ENCODE measurements around the gene ZNF283.

The ZNF283 gene

DNA sequence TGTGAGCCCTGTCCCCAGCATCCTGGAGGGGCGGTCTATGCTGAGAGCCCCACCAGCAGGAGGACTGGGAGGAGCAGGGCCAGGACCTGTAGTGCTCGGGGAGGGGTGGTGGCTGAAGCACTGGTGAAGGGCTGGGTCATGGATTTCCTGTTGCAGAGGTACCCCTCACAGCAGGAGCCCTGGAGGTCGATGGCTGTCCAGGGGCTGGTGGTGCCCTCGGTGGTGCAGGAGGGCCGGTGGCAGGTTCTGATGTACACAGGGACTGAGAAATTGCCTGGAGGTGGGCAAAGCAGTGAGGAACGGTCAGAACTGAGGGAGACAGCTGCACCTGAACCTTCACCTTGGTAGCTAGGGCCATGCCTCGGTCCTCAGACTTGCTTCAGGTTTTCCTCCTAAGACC, 29.6 kb upstream of the ZNF283 start:
- no peaks in the 10 kb centered on the region for H3K9me3 ChIP-seq (ENCODE audit: control insufficient read depth, insufficient read depth, low read length)
- H3K4me3 ChIP-seq (ENCODE audit: low read length) = no peak overlapping the region
- TF ChIP-seq EZH2phosphoT487 (IDR thresholded peaks at IDR 0.05; ENCODE audit: borderline replicate concordance, low read length) = no peak
- TF ChIP-seq, protein P1, sequence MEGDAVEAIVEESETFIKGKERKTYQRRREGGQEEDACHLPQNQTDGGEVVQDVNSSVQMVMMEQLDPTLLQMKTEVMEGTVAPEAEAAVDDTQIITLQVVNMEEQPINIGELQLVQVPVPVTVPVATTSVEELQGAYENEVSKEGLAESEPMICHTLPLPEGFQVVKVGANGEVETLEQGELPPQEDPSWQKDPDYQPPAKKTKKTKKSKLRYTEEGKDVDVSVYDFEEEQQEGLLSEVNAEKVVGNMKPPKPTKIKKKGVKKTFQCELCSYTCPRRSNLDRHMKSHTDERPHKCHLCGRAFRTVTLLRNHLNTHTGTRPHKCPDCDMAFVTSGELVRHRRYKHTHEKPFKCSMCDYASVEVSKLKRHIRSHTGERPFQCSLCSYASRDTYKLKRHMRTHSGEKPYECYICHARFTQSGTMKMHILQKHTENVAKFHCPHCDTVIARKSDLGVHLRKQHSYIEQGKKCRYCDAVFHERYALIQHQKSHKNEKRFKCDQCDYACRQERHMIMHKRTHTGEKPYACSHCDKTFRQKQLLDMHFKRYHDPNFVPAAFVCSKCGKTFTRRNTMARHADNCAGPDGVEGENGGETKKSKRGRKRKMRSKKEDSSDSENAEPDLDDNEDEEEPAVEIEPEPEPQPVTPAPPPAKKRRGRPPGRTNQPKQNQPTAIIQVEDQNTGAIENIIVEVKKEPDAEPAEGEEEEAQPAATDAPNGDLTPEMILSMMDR (IDR thresholded peaks at IDR 0.05; ENCODE audit: low read depth, low read length, poor library complexity, severe bottlenecking) = no peak
- H3F3A ChIP-seq (ENCODE audit: control insufficient read depth, insufficient read depth) = no peaks in the 10 kb centered on the region
- no peak overlapping the region for H3K27ac ChIP-seq (ENCODE audit: low read depth, low read length)
- no peak overlapping the region for H3K4me2 ChIP-seq (ENCODE audit: low read length)
- no peaks in the 10 kb centered on the region for H3K79me2 ChIP-seq (ENCODE audit: control insufficient read depth, low read length)
- H3K4me1 ChIP-seq (ENCODE audit: control insufficient read depth, low read length) = no peaks in the 10 kb centered on the region
- no peaks in the 10 kb centered on the region for H3K36me3 ChIP-seq (ENCODE audit: control insufficient read depth, low read length)
- no peaks in the 10 kb centered on the region for H3K9me2 ChIP-seq (replicated peaks; ENCODE audit: control insufficient read depth, low read length)
- H3K27me3 ChIP-seq (ENCODE audit: control insufficient read depth, low read length) = peaks cover 11% of the 10 kb centered on the region
- no peaks in the 10 kb centered on the region for H4K20me1 ChIP-seq (ENCODE audit: control insufficient read depth, insufficient read depth, low read depth, low read length)

DNA sequence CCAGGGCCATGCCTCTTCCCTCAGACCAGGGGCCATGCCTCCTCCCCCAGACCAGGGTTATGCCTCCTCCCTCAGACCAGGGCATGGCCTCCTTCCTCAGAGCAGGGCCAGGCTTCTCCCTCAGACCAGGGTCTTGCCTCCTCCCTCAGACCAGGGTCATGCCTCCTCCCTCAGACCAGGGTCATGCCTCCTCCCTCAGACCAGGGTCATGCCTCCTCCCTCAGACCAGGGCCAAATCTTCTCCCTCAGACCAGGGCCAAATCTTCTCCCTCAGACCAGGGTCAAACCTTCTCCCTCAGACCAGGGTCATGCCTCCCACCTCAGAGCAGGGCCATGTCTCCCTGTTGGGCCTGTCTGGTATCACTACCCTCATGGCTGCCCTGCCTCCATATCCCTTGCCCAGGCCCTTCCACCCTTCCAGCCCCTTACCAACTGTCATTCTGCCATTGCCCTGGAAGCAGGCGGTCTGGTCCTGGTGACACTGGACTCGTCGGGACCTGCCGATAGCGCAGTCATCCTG, 29.0 kb upstream of the ZNF283 start:
- Histone ChIP-seq H3K27me3 (ENCODE audit: control insufficient read depth, low read length) (peaks cover 11% of the 10 kb centered on the region), H3K4me2 (ENCODE audit: low read length) (no peak overlapping the region), H3K36me3 (ENCODE audit: control insufficient read depth, low read length) (no peaks in the 10 kb centered on the region), H3K4me1 (ENCODE audit: control insufficient read depth, low read length) (no peaks in the 10 kb centered on the region), H3K9me2 (replicated peaks; ENCODE audit: control insufficient read depth, low read length) (no peaks in the 10 kb centered on the region), H3K9me3 (ENCODE audit: control insufficient read depth, insufficient read depth, low read length) (no peaks in the 10 kb centered on the region), H3K79me2 (ENCODE audit: control insufficient read depth, low read length) (no peaks in the 10 kb centered on the region), H4K20me1 (ENCODE audit: control insufficient read depth, insufficient read depth, low read depth, low read length) (no peaks in the 10 kb centered on the region), H3K4me3 (ENCODE audit: low read length) (no peak overlapping the region), H3K27ac (ENCODE audit: low read depth, low read length) (no peak overlapping the region), H3F3A (ENCODE audit: control insufficient read depth, insufficient read depth) (no peaks in the 10 kb centered on the region)
- no peak for TF ChIP-seq EZH2phosphoT487 (IDR thresholded peaks at IDR 0.05; ENCODE audit: borderline replicate concordance, low read length)
- TF ChIP-seq, protein P1 (IDR thresholded peaks at IDR 0.05; ENCODE audit: low read depth, low read length, poor library complexity, severe bottlenecking) = no peak

DNA sequence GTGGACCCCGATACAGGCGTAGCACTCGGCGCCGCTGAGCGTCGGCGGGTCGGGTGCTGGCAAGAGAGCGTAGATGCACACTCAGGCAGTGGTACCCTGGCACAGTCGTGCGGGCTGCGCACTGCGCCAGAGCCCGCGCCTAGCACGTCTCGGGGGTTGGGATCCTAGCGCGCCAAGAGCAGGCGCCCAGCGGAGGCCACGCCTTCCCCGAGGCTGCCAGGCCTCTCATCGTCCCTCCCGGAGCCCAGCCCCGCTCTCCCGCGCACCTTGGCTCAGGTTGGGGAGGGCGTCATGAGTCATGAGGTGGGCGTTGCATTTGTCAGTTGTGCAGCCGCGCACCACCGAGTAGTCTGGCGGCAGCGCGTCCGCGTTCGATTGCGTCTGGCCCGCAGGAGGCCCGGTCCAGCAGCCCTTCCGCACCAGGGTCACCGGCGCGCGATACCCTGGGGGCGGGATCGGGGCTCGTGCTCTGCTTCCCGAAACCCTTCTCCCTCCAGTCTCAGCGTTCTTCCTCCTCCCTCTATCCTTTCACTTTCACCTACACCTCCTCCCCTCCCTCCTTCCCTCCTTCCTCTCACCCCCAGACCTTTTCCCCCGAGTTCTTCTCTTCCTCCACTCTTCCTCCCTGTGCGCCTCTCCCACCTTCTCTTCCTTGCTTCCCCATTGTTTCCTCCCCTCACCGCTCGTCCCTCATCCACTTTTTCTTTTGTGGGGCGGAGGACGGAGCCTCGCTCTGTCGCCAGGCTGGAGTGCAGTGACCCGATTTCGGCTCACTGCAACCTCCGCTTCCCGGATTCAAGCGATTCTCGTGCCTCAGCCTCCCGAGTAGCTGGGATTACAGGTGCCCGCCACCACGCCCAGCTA, 28.3 kb upstream of the ZNF283 start:
- Histone ChIP-seq H3K9me3 (ENCODE audit: control insufficient read depth, insufficient read depth, low read length) (no peaks in the 10 kb centered on the region), H3F3A (ENCODE audit: control insufficient read depth, insufficient read depth) (no peaks in the 10 kb centered on the region), H3K27ac (ENCODE audit: low read depth, low read length) (no peak overlapping the region), H3K79me2 (ENCODE audit: control insufficient read depth, low read length) (no peaks in the 10 kb centered on the region), H3K36me3 (ENCODE audit: control insufficient read depth, low read length) (no peaks in the 10 kb centered on the region), H3K4me3 (ENCODE audit: low read length) (no peak overlapping the region), H4K20me1 (ENCODE audit: control insufficient read depth, insufficient read depth, low read depth, low read length) (no peaks in the 10 kb centered on the region), H3K4me1 (ENCODE audit: control insufficient read depth, low read length) (no peaks in the 10 kb centered on the region), H3K27me3 (ENCODE audit: control insufficient read depth, low read length) (peaks cover 7% of the 10 kb centered on the region), H3K9me2 (replicated peaks; ENCODE audit: control insufficient read depth, low read length) (no peaks in the 10 kb centered on the region), H3K4me2 (ENCODE audit: low read length) (no peak overlapping the region)
- TF ChIP-seq, protein P1 (IDR thresholded peaks at IDR 0.05; ENCODE audit: low read depth, low read length, poor library complexity, severe bottlenecking) = no peak
- TF ChIP-seq EZH2phosphoT487 (IDR thresholded peaks at IDR 0.05; ENCODE audit: borderline replicate concordance, low read length) = no peak

All from DOHH2 (cell line).